Measurements from ENCODE around the gene UBE4B. TPM values are rescaled to one million over a fixed set of nuclear protein-coding genes. Genes with fewer than 3 reads are reported as not detected.

Gene UBE4B
- total RNA-seq, 3 donors from 2014 or later: 40.7 to 66.2 (median 41.4) TPM

DNA sequence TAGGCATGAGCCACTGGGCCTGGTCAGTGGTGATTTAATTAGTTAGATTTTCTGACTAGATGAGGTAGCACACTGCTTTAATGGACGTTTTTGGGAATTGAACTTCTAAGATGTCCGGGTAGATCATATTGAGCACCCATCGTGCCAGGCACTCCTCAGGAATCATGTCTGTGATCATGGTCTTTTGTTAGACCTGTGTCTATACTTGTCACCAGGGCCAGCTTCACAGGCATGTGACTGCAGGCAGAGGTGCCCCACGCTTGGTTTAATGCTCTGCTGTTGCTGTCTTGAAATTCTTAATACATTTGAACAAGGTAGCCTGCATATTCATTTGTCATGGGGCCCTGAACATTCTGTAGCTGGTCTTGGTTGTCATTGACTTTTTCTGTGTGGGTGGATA, 19.6 kb downstream of the UBE4B start:
- DNase-seq: no peak
- ATAC-seq: no peak
- H3K9me3 ChIP-seq: no peaks in the 10 kb centered on the region
- intact Hi-C loops (cut with DNase I, micrococcal nuclease): no loop called here
- peaks cover 3% of the 10 kb centered on the region for H3K4me1 ChIP-seq (ENCODE audit: low read depth)
- no peaks in the 10 kb centered on the region for H3K36me3 ChIP-seq (ENCODE audit: low read depth)
- TF ChIP-seq, protein P1, sequence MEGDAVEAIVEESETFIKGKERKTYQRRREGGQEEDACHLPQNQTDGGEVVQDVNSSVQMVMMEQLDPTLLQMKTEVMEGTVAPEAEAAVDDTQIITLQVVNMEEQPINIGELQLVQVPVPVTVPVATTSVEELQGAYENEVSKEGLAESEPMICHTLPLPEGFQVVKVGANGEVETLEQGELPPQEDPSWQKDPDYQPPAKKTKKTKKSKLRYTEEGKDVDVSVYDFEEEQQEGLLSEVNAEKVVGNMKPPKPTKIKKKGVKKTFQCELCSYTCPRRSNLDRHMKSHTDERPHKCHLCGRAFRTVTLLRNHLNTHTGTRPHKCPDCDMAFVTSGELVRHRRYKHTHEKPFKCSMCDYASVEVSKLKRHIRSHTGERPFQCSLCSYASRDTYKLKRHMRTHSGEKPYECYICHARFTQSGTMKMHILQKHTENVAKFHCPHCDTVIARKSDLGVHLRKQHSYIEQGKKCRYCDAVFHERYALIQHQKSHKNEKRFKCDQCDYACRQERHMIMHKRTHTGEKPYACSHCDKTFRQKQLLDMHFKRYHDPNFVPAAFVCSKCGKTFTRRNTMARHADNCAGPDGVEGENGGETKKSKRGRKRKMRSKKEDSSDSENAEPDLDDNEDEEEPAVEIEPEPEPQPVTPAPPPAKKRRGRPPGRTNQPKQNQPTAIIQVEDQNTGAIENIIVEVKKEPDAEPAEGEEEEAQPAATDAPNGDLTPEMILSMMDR (IDR thresholded peaks at IDR 0.05): no peak
- H3K4me3 ChIP-seq: no peak overlapping the region

GRCh38 chr1:10054465-10054864, 21.7 kb downstream of the UBE4B start:
- TF ChIP-seq, protein P1 (IDR thresholded peaks at IDR 0.05): no peak
- Histone ChIP-seq H3K4me1 (ENCODE audit: low read depth) (peaks cover 3% of the 10 kb centered on the region), H3K9me3 (no peaks in the 10 kb centered on the region), H3K4me3 (no peak overlapping the region), H3K36me3 (ENCODE audit: low read depth) (no peaks in the 10 kb centered on the region)
- intact Hi-C loops (cut with DNase I, micrococcal nuclease): no loop called here
- ATAC-seq (no peak), DNase-seq (no peak)

DNA sequence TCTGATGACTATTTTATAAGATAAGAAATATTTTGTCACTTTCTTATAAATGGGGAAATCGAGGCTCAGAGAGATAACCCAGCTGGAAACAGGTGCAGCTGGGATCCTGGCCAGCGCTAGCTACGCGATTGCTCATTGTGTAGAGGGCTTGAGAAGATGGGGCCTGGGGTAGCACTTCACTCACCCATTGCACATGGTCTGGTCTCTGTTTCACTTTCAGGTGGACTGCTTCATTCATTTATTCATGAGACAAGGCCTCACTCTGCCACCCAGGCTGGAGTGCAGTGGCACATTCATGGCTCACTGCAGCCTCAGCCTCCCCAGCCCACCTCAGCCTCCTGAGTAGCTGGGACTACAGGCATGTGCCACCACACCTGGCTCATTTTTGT, 23.8 kb downstream of the UBE4B start:
- no peaks in the 10 kb centered on the region for H3K36me3 ChIP-seq (ENCODE audit: low read depth)
- ATAC-seq (no peak), DNase-seq (no peak)
- intact Hi-C loops (cut with DNase I, micrococcal nuclease): no loop called here
- H3K4me3 ChIP-seq: no peak overlapping the region
- no peaks in the 10 kb centered on the region for H3K9me3 ChIP-seq
- H3K4me1 ChIP-seq (ENCODE audit: low read depth): peaks cover 3% of the 10 kb centered on the region
- TF ChIP-seq, protein P1 (IDR thresholded peaks at IDR 0.05): no peak

DNA sequence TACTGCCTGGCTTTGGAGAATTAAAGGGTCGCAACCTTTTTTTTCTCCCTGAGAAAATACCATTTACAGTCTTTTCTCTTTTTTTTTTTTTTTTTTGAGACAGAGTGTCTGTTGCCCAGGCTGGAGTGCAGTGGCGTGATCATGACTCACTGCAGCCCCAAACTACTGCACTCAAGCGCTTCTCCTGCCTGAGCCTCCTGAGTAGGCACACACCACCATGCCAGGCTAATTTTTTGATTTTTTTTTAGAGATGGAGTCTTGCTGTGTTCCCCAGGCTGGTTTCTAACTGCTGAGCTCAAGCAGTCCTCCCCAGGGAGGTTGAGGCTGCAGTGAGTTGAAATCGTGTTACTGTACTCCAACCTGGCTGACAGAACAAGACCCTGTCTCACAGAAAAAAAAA, 24.6 kb downstream of the UBE4B start:
- Histone ChIP-seq H3K36me3 (ENCODE audit: low read depth) (no peaks in the 10 kb centered on the region), H3K4me3 (no peak overlapping the region), H3K4me1 (ENCODE audit: low read depth) (peaks cover 3% of the 10 kb centered on the region), H3K9me3 (no peaks in the 10 kb centered on the region)
- no peak for ATAC-seq
- no peak for DNase-seq
- intact Hi-C loops (cut with DNase I, micrococcal nuclease): no loop called here
- TF ChIP-seq, protein P1 (IDR thresholded peaks at IDR 0.05): no peak

DNA sequence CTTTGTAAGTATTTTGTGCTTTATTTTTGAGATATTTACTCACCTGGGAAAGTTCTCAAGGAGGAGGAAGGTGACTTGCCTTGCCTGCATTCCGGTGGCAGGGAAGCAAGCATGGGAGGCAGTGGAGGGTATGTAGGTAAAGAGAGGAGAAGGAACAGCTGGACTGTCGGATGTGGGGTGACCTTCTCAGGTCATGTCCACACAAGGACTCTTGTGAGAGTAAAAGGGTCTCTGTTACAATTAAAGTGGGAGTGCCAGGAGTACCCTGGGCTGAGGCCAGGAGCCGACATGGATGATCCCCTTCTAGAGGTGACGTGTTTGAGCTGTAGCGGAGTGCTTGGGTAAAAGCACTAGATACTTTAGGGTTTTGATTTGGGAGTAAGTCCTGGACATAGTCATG, 25.0 kb downstream of the UBE4B start:
- DNase-seq: no peak
- TF ChIP-seq, protein P1 (IDR thresholded peaks at IDR 0.05): no peak
- Histone ChIP-seq H3K4me3 (no peak overlapping the region), H3K36me3 (ENCODE audit: low read depth) (no peaks in the 10 kb centered on the region), H3K9me3 (no peaks in the 10 kb centered on the region), H3K4me1 (ENCODE audit: low read depth) (peaks cover 3% of the 10 kb centered on the region)
- intact Hi-C loops (cut with DNase I, micrococcal nuclease): no loop called here
- ATAC-seq: no peak

GRCh38 chr1:10059342-10059718, 26.6 kb downstream of the UBE4B start:
- TF ChIP-seq, protein P1 (IDR thresholded peaks at IDR 0.05): no peak
- H3K4me3 ChIP-seq: no peak overlapping the region
- no peaks in the 10 kb centered on the region for H3K36me3 ChIP-seq (ENCODE audit: low read depth)
- DNase-seq (no peak), ATAC-seq (no peak)
- intact Hi-C loops (cut with DNase I, micrococcal nuclease): no loop called here
- H3K4me1 ChIP-seq (ENCODE audit: low read depth): peaks cover 3% of the 10 kb centered on the region
- no peaks in the 10 kb centered on the region for H3K9me3 ChIP-seq
